Panc1 (cell line): ENCODE measurements around the gene PTPN1. TPM values are rescaled to one million over a fixed set of nuclear protein-coding genes. Genes with fewer than 3 reads are reported as not detected.
A peak's percentile ranks its signal among the peaks of the same experiment; 100 is the strongest.

ENCODE experiments used
- ATAC-seq: fragments of 200-7000 bp; cut with Tn5 transposase; 2 replicates; pipeline ENCODE4 v1.9.1; 2020; ENCODE audit warnings: mild to moderate bottlenecking, moderate library complexity
- BruUV-seq: library from RNA; stranded (reverse); fragments of 400-500 nt; replicated peaks from 2 replicates; lab custom pipeline; 2021; lab: Mats Ljungman, UMichigan
- CTCF ChIA-PET: fragments of 300-600 bp; sonication (Branson Sonifier 250); formaldehyde crosslinking; loops from one replicate; lab custom pipeline; 2022; ENCODE audit warnings: antibody characterized with exemption; lab: Charles Lee
- POLR2A ChIA-PET: fragments of 300-600 bp; sonication (Branson Sonifier 250); formaldehyde crosslinking; loops from one replicate; lab custom pipeline; 2022; ENCODE audit warnings: antibody characterized with exemption; lab: Charles Lee
- DNase-seq: peaks from one replicate; pipeline ENCODE4 v3.0.0-alpha.2; 2010; ENCODE audit warnings: low read depth, low spot score
- H3K27ac ChIP-seq: 2 replicates; pipeline ENCODE4 v1.5.1; 2011; ENCODE audit warnings: mild to moderate bottlenecking, low read length, inconsistent platforms
- H3K27me3 ChIP-seq: fragments of 200-500 bp; sonication (Bioruptor generic); 2 replicates; pipeline ENCODE4 v1.6.0; 2014; ENCODE audit warnings: low read length, inconsistent platforms; ENCODE audit not compliant: control insufficient read depth, insufficient read depth
- H3K36me3 ChIP-seq: fragments of 200-500 bp; sonication (Bioruptor generic); 2 replicates; pipeline ENCODE4 v1.5.1; 2014; ENCODE audit warnings: inconsistent platforms, mild to moderate bottlenecking, low read length, moderate library complexity; ENCODE audit not compliant: control insufficient read depth, insufficient read depth
- H3K4me1 ChIP-seq: 2 replicates; pipeline ENCODE4 v1.5.1; 2011; ENCODE audit warnings: inconsistent platforms, mild to moderate bottlenecking, low read length, moderate library complexity; ENCODE audit not compliant: control insufficient read depth, insufficient read depth
- H3K4me3 ChIP-seq, 2 experiments: 2 replicates each; pipeline ENCODE4 v1.5.1; 2011 to 2012; ENCODE audit warnings: low read depth in 2 of 2, low read length in 2 of 2, mild to moderate bottlenecking in 2 of 2, inconsistent platforms in 1 of 2, moderate library complexity in 1 of 2
- H3K9me3 ChIP-seq: fragments of 200-500 bp; sonication (Bioruptor generic); 2 replicates; pipeline ENCODE4 v1.5.1; 2014; ENCODE audit warnings: low read depth, mild to moderate bottlenecking, inconsistent platforms, low read length, moderate library complexity; ENCODE audit not compliant: control insufficient read depth, insufficient read depth
- CTCF ChIP-seq: fragments of 450-650 bp; IDR thresholded peaks from 2 replicates; pipeline ENCODE4 v1.5.1; 2017; ENCODE audit warnings: mild to moderate bottlenecking
- POLR2AphosphoS5 ChIP-seq: IDR thresholded peaks from 2 replicates; pipeline ENCODE4 v1.6.1; 2012; ENCODE audit warnings: mild to moderate bottlenecking, low read depth, low read length, moderate library complexity
- REST ChIP-seq, 2 experiments: IDR thresholded peaks; 2 replicates each; pipeline ENCODE4 v1.6.1; 2011 to 2012; ENCODE audit warnings: low read depth in 2 of 2, control low read depth in 1 of 2, low read length in 1 of 2, mild to moderate bottlenecking in 1 of 2, moderate library complexity in 1 of 2; ENCODE audit not compliant: insufficient read depth in 1 of 2
- SIN3A ChIP-seq: IDR thresholded peaks from 2 replicates; pipeline ENCODE4 v1.6.1; 2012; ENCODE audit warnings: low read depth, mild to moderate bottlenecking, low read length, moderate library complexity, borderline replicate concordance; ENCODE audit not compliant: insufficient read depth
- TCF7L2 ChIP-seq: IDR thresholded peaks from 2 replicates; pipeline ENCODE4 v1.6.1; 2011; ENCODE audit warnings: mild to moderate bottlenecking, low read depth, low read length, inconsistent platforms
- in situ Hi-C: cut with HindIII; loops from 2 replicates; pipeline ENCODE4 v1.10.0; 2016; ENCODE audit warnings: low sequenced_read_pairs, low pct_unique_long_range_greater_than_20kb
- intact Hi-C: fragments of 100-400 bp; cut with micrococcal nuclease; formaldehyde crosslinking; loops from one replicate; pipeline ENCODE4 v1.10.0; 2022; ENCODE audit not compliant: unreplicated experiment
- total RNA-seq: library from RNA; stranded (reverse); gene quantifications from one replicate; pipeline ENCODE4 v1.2.1, GENCODE V29; 2021; ENCODE audit not compliant: unreplicated experiment

The PTPN1 gene
- total RNA-seq, 1 experiment from 2014 or later = 42.2 TPM

- POLR2A ChIA-PET = no interaction called here
- ATAC-seq (no peak), DNase-seq (no peak)
- peaks cover 68% of the 10 kb centered on the region for H3K4me1 ChIP-seq
- no peaks in the 10 kb centered on the region for H3K27me3 ChIP-seq
- peaks cover 24% of the 10 kb centered on the region for H3K36me3 ChIP-seq
- no peak for TF ChIP-seq TCF7L2
- H3K4me3 ChIP-seq = no peak overlapping the region
- intact Hi-C loops (loop anchor here (5.0 kb wide), 1 partner anchor 395 kb away; no protein-coding TSS in a partner anchor), in situ Hi-C loops (no loop called here)
- H3K9me3 ChIP-seq = no peaks in the 10 kb centered on the region
- BruUV-seq = no TSS peak
- H3K27ac ChIP-seq = peak overlapping the region; percentile 67; the same call in 1 of the 2 replicates
- CTCF ChIA-PET = no interaction called here
Observed at GRCh38 chr20:50582591-50583234, 72.5 kb downstream of the PTPN1 start.

DNA sequence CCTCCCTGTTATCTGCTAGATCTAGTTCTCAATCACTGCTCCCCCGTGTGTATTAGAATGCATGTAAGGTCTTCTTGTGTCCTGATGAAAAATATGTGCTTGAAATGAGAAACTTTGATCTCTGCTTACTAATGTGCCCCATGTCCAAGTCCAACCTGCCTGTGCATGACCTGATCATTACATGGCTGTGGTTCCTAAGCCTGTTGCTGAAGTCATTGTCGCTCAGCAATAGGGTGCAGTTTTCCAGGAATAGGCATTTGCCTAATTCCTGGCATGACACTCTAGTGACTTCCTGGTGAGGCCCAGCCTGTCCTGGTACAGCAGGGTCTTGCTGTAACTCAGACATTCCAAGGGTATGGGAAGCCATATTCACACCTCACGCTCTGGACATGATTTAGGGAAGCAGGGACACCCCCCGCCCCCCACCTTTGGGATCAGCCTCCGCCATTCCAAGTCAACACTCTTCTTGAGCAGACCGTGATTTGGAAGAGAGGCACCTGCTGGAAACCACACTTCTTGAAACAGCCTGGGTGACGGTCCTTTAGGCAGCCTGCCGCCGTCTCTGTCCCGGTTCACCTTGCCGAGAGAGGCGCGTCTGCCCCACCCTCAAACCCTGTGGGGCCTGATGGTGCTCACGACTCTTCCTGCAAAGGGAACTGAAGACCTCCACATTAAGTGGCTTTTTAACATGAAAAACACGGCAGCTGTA is 73.4 kb downstream of the PTPN1 start:
- H3K27me3 ChIP-seq = no peaks in the 10 kb centered on the region
- H3K36me3 ChIP-seq = peaks cover 28% of the 10 kb centered on the region
- in situ Hi-C loops = no loop called here
- no peak overlapping the region for H3K4me3 ChIP-seq
- intact Hi-C loops = loop anchor here (5.0 kb wide), 1 partner anchor 396 kb away; no protein-coding TSS in a partner anchor
- H3K4me1 ChIP-seq = peaks cover 68% of the 10 kb centered on the region
- ATAC-seq = no peak
- DNase-seq = no peak
- TSS peak; percentile 53 for BruUV-seq
- peak overlapping the region; percentile 49 for H3K27ac ChIP-seq
- ChIA-PET POLR2A (no interaction called here), CTCF (no interaction called here)
- no peak for TF ChIP-seq SIN3A
- no peak for TF ChIP-seq TCF7L2
- TF ChIP-seq POLR2AphosphoS5 = no peak; the same call in 1 of the 2 replicates
- TF ChIP-seq REST (IDR thresholded peaks at IDR 0.05; ENCODE audit: insufficient read depth in 1 of 2, low read depth in 2 of 2, low read length in 1 of 2) = no peak
- no peak for TF ChIP-seq CTCF
- H3K9me3 ChIP-seq = no peaks in the 10 kb centered on the region

DNA sequence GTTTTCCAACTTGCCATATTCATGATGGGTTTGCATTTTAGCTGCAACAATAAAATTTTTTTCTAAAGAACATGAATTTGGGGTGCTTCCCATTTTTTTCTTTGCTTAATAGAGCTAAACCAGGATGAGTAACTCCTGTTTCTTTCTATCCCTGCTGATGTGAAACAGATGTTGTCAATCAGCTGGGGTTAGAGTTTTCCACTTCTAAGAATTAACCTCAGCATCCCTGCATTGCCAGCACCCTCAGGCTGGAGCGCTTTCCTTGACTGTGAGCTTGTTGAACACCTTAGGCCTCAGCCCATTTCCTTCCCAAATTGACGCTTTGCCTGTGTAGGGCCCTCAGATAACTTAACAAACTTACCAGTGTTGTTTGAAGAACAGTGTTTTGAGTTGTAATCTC is 74.5 kb downstream of the PTPN1 start:
- intact Hi-C loops (loop anchor here (5.0 kb wide), 1 partner anchor 397 kb away; no protein-coding TSS in a partner anchor), in situ Hi-C loops (no loop called here)
- Histone ChIP-seq H3K9me3 (no peaks in the 10 kb centered on the region), H3K4me3 (no peak overlapping the region), H3K27me3 (no peaks in the 10 kb centered on the region), H3K36me3 (peaks cover 24% of the 10 kb centered on the region), H3K4me1 (peaks cover 70% of the 10 kb centered on the region), H3K27ac (no peak overlapping the region)
- TF ChIP-seq TCF7L2 (no peak), POLR2AphosphoS5 (no peak), SIN3A (no peak), CTCF (no peak), REST (IDR thresholded peaks at IDR 0.05; ENCODE audit: insufficient read depth in 1 of 2, low read depth in 2 of 2, low read length in 1 of 2) (no peak)
- ChIA-PET CTCF (no interaction called here), POLR2A (no interaction called here)
- ATAC-seq (no peak), DNase-seq (no peak)
- no TSS peak for BruUV-seq
